Activated B cell treated with CpG ODN at 0.5 μM for 24 hours (primary cell): ENCODE measurements around the gene MYO18A. TPM values are rescaled to one million over a fixed set of nuclear protein-coding genes. Genes with fewer than 3 reads are reported as not detected.

ENCODE experiments used
- ATAC-seq: fragments of 200-7000 bp; cut with Tn5 transposase; one replicate; pipeline ENCODE4 v1.10.0; 2021; ENCODE audit warnings: low read depth, mild to moderate bottlenecking, moderate library complexity
- CTCF ChIA-PET: fragments of 350-600 bp; sonication (Branson Sonifier 250); formaldehyde crosslinking; loops from one replicate; lab custom pipeline; 2021; ENCODE audit warnings: antibody characterized with exemption; lab: Charles Lee
- POLR2A ChIA-PET: fragments of 350-600 bp; sonication (Branson Sonifier 250); formaldehyde crosslinking; loops from one replicate; lab custom pipeline; 2021; ENCODE audit warnings: antibody characterized with exemption; lab: Charles Lee
- DNase-seq: peaks from one replicate; pipeline ENCODE4 v3.0.0; 2022
- H3K27ac Mint-ChIP-seq: one replicate; pipeline ENCODE4 v1.8.0; 2020; ENCODE audit warnings: mixed read lengths
- H3K27me3 Mint-ChIP-seq: one replicate; pipeline ENCODE4 v1.8.0; 2021; ENCODE audit warnings: mixed read lengths
- H3K36me3 Mint-ChIP-seq: one replicate; pipeline ENCODE4 v1.8.0; 2021; ENCODE audit warnings: low read depth, mixed read lengths
- H3K4me1 Mint-ChIP-seq: one replicate; pipeline ENCODE4 v1.8.0; 2021; ENCODE audit warnings: mixed read lengths
- H3K4me3 Mint-ChIP-seq: one replicate; pipeline ENCODE4 v1.8.0; 2020; ENCODE audit warnings: mild to moderate bottlenecking, mixed read lengths
- H3K9me3 Mint-ChIP-seq: one replicate; pipeline ENCODE4 v1.8.0; 2020; ENCODE audit warnings: mixed read lengths
- CTCF ChIP-seq: fragments of 200-600 bp; IDR thresholded peaks from one replicate; pipeline ENCODE4 v1.8.0; 2022; ENCODE audit warnings: antibody characterized with exemption, mild to moderate bottlenecking
- intact Hi-C: fragments of 100-400 bp; cut with micrococcal nuclease; formaldehyde crosslinking; loops from one replicate; pipeline ENCODE4 v1.15.1; 2024
- total RNA-seq: library from RNA; stranded (reverse); gene quantifications from 2 replicates; pipeline ENCODE4 v1.2.3, GENCODE V29; 2022

MYO18A gene
- total RNA-seq, 1 donor from 2014 or later, result 79.8 TPM

GRCh38 chr17:29034510-29034909 is 145.7 kb downstream of the MYO18A start:
- intact Hi-C loops, result no loop called here
- ChIA-PET CTCF (no interaction called here), POLR2A (no interaction called here)
- ATAC-seq (no peak), DNase-seq (no peak)
- Mint-ChIP-seq H3K9me3 (peaks cover 12% of the 10 kb centered on the region), H3K27ac (no peak overlapping the region), H3K27me3 (peaks cover 54% of the 10 kb centered on the region), H3K4me1 (no peaks in the 10 kb centered on the region), H3K4me3 (no peak overlapping the region), H3K36me3 (no peaks in the 10 kb centered on the region)
- no peak for TF ChIP-seq CTCF

GRCh38 chr17:29032857-29033197 is 147.4 kb downstream of the MYO18A start:
- ChIA-PET POLR2A (no interaction called here), CTCF (no interaction called here)
- H3K4me1 Mint-ChIP-seq, result no peaks in the 10 kb centered on the region

GRCh38 chr17:29032013-29032856 is 148.0 kb downstream of the MYO18A start:
- CTCF ChIA-PET, result no interaction called here
- Mint-ChIP-seq H3K27me3 (peaks cover 61% of the 10 kb centered on the region), H3K27ac (no peak overlapping the region)

More at GRCh38 chr17:29032857-29033197, 147.4 kb downstream of the MYO18A start:
- Mint-ChIP-seq H3K27ac (no peak overlapping the region), H3K36me3 (no peaks in the 10 kb centered on the region), H3K4me3 (no peak overlapping the region), H3K27me3 (peaks cover 59% of the 10 kb centered on the region), H3K9me3 (peaks cover 12% of the 10 kb centered on the region)
- no peak for DNase-seq
- ATAC-seq, result no peak
- TF ChIP-seq CTCF, result no peak
- intact Hi-C loops, result no loop called here

GRCh38 chr17:29031488-29031887 is 148.7 kb downstream of the MYO18A start:
- intact Hi-C loops, result no loop called here
- no peak overlapping the region for H3K4me3 Mint-ChIP-seq

More at GRCh38 chr17:29032013-29032856, 148.0 kb downstream of the MYO18A start:
- Mint-ChIP-seq H3K9me3 (peaks cover 12% of the 10 kb centered on the region), H3K4me3 (no peak overlapping the region), H3K36me3 (no peaks in the 10 kb centered on the region), H3K4me1 (no peaks in the 10 kb centered on the region)
- DNase-seq (no peak), ATAC-seq (no peak)
- intact Hi-C loops, result no loop called here
- no peak for TF ChIP-seq CTCF
- POLR2A ChIA-PET, result no interaction called here

More at GRCh38 chr17:29031488-29031887, 148.7 kb downstream of the MYO18A start:
- Mint-ChIP-seq H3K4me1 (no peaks in the 10 kb centered on the region), H3K36me3 (no peaks in the 10 kb centered on the region), H3K27me3 (peaks cover 65% of the 10 kb centered on the region), H3K9me3 (peaks cover 12% of the 10 kb centered on the region), H3K27ac (no peak overlapping the region)
- TF ChIP-seq CTCF, result no peak
- ChIA-PET CTCF (no interaction called here), POLR2A (no interaction called here)
- ATAC-seq (no peak), DNase-seq (no peak)
